Measurements from ENCODE around the gene MKRN1.

DNA sequence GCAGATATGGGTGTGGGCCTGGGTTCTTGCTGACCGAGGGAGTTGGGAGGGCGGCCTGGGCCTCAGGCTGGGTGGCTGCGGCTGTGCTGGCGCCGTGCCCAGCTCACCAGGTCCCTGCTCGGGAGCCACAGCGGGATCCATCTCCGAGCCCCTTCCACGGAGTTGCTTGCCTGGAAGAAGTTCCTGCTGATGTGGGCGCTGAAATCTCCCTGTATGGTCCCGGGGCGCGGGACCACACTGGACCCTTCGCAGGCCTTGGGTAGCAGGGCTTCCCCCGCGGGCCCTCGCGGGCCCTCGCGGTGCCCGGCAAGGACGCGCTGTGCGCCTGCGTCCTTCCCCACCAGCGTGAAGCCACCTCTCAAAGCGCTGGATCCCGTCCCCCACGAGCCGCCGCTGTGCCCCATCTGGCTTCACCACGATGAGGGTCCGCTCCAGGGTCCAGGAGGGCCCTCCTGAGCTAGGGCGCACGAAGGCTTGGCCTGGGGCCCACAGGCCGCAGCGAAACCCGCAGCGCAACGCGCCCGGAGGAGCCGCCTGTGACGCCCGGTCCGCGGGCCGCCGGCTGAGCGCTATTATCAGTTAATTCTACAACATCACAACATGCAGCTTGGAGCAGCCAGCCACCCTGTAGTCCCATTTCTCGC, 43.9 kb downstream of the MKRN1 start:
- TF ChIP-seq, protein P1, sequence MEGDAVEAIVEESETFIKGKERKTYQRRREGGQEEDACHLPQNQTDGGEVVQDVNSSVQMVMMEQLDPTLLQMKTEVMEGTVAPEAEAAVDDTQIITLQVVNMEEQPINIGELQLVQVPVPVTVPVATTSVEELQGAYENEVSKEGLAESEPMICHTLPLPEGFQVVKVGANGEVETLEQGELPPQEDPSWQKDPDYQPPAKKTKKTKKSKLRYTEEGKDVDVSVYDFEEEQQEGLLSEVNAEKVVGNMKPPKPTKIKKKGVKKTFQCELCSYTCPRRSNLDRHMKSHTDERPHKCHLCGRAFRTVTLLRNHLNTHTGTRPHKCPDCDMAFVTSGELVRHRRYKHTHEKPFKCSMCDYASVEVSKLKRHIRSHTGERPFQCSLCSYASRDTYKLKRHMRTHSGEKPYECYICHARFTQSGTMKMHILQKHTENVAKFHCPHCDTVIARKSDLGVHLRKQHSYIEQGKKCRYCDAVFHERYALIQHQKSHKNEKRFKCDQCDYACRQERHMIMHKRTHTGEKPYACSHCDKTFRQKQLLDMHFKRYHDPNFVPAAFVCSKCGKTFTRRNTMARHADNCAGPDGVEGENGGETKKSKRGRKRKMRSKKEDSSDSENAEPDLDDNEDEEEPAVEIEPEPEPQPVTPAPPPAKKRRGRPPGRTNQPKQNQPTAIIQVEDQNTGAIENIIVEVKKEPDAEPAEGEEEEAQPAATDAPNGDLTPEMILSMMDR (conservative IDR thresholded peaks at IDR 0.05): no peak
- TF ChIP-seq EZH2 (IDR thresholded peaks at IDR 0.05; ENCODE audit: low read depth): no peak
